HG03520 (cell line): ENCODE measurements around the gene GBX2.

Experiments
- ATAC-seq: cut with Tn5 transposase; IDR thresholded peaks from one replicate; pipeline ENCODE4 v1.9.1; 2021; ENCODE audit warnings: mild to moderate bottlenecking, moderate library complexity; ENCODE audit not compliant: unreplicated experiment

GBX2 gene

GRCh38 chr2:236184701-236185100 is 16.5 kb upstream of the GBX2 start:
- no peak for ATAC-seq

GRCh38 chr2:236180831-236181453 is 12.8 kb upstream of the GBX2 start:
- ATAC-seq = no peak

- no peak for ATAC-seq
Observed at GRCh38 chr2:236180076-236180816, 12.1 kb upstream of the GBX2 start.

- no peak for ATAC-seq
Observed at GRCh38 chr2:236179236-236180075, 11.3 kb upstream of the GBX2 start.

GRCh38 chr2:236178890-236179235 is 10.7 kb upstream of the GBX2 start:
- no peak for ATAC-seq

- ATAC-seq = no peak
Observed at GRCh38 chr2:236177967-236178889, 10.0 kb upstream of the GBX2 start.

GRCh38 chr2:236177604-236177966 is 9.4 kb upstream of the GBX2 start:
- no peak for ATAC-seq

- no peak for ATAC-seq
Observed at GRCh38 chr2:236176951-236177350, 8.8 kb upstream of the GBX2 start.

GRCh38 chr2:236176417-236176816 is 8.2 kb upstream of the GBX2 start:
- ATAC-seq = no peak

- ATAC-seq = no peak
Observed at GRCh38 chr2:236175548-236176150, 7.5 kb upstream of the GBX2 start.

GRCh38 chr2:236173729-236174607 is 5.8 kb upstream of the GBX2 start:
- ATAC-seq = no peak

- ATAC-seq = no peak
Observed at GRCh38 chr2:236173036-236173728, 5.0 kb upstream of the GBX2 start.

GRCh38 chr2:236172255-236173035 is 4.3 kb upstream of the GBX2 start:
- ATAC-seq = no peak

GRCh38 chr2:236171680-236172254 is 3.6 kb upstream of the GBX2 start:
- no peak for ATAC-seq

- no peak for ATAC-seq
Observed at GRCh38 chr2:236171181-236171679, 3.0 kb upstream of the GBX2 start.

- ATAC-seq = no peak
Observed at GRCh38 chr2:236170590-236171165, 2.5 kb upstream of the GBX2 start.
